Breast epithelium (tissue), 3 donors: ENCODE measurements around the gene TEF.

Experiments used
- CTCF ChIP-seq, 3 donors: fragments of 450-650 bp; IDR thresholded peaks; one replicate each; pipeline ENCODE4 v1.5.1; 2016 to 2017; ENCODE audit warnings: antibody characterized with exemption in 3 of 3, mild to moderate bottlenecking in 3 of 3, moderate library complexity in 3 of 3
- POLR2AphosphoS5 ChIP-seq, 3 donors: sonication (generic); formaldehyde crosslinking; IDR thresholded peaks; one replicate each; pipeline ENCODE4 v1.6.1; 2017; ENCODE audit warnings: antibody characterized with exemption in 3 of 3

DNA sequence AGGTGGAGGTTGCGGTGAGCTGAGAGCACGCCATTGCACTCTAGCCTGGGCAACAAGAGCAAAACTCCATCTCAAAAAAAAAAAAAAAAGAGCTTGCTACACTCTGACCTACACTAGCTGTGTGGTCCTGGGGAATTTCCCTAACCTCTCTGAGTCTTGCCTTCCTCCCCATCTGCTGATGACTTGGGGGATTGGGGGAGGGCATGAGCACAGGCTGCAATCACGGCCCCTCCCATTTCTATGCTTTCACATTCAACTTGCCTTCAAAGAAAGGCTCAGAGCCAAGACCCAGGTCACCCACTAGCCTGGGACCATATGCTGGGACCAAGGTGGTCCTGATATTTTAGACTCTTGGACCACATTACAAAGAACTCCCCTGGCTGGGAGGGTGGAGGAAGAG lies 39.8 kb upstream of the TEF start:
- no peak for TF ChIP-seq CTCF (IDR thresholded peaks at IDR 0.05)
- TF ChIP-seq POLR2AphosphoS5 (IDR thresholded peaks at IDR 0.05), result no peak
